Activated T-helper 1 cell treated with anti-CD3 and anti-CD28 coated beads, Interleukin-2, amount 50 U/mL, for 16 hours (primary cell): ENCODE measurements around the gene ASB8.
"Not testable (repeated sequence)": the region's sequence is repeated elsewhere in the genome, so short reads cannot be mapped to it uniquely, and the experiment has no call there.

Experiments
- DNase-seq, 2 donors: peaks; one replicate each; pipeline ENCODE4 v3.0.0-alpha.2; 2020; ENCODE audit warnings: low read depth in 1 of 2, low spot score in 1 of 2

Gene ASB8

DNA sequence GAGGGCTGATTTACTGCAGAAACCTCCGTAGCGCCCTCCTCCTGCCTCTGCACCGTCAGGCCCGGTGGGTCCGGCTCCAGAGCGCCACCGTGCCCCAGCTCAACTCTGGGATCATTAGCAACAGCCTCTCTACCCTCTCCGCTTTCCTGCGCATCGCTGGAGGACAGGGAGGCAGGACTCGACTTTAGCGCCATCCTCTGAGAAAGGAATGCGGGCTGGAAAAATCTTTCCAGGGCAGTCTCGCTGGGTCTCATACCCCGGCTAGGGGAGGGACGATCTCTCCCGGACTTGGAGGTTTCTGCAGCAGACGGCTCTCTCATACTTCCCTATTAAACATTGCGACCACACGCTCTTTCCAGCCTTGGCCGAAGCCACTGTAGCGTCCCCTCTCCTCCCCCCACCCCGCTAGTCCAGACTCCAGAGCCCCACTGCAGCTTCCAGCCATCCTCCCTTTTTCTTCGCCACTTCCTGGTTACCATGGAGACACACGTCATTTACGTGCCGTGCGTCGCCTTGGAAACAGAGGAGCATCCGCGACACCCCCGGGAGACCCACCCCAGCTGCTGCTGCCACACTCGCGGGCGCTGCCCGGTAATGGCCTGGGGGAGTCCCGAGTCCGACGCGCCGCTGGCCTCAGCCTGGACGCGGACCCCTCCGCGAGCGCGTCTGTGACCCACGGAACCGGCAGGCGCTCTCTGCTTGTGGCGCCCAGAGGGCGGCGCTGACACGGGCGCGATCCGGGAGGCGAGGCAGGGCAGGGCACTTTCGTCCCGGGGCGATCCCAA, 26.0 kb upstream of the ASB8 start, which contains the start of gene CCDC184:
CCDC184 (plus strand) TSS at position 554 of the 785 bp plus-strand sequence. CDS start 479 bp downstream, outside the sequence.
- peak; percentile 52 to 62 for DNase-seq

DNA sequence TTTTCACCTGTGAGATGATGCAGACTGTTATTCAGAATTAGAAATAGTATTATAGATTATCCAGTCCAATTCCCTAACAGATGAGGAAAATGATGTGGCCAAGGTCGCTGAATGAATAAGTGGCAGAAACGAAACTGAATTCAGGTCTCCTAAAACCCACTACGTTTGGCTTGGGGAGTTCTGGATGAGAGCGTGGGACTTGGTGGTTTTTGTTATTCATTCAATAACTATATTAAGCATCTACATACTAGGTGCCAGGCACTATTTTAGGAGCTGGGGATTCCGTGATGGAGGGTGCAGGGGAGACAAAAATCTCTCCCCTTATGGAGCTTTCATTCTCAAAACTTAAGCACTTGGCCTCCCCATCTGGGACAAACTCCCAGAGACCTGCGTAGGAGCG, 25.3 kb upstream of the ASB8 start:
- DNase-seq = no peak

DNA sequence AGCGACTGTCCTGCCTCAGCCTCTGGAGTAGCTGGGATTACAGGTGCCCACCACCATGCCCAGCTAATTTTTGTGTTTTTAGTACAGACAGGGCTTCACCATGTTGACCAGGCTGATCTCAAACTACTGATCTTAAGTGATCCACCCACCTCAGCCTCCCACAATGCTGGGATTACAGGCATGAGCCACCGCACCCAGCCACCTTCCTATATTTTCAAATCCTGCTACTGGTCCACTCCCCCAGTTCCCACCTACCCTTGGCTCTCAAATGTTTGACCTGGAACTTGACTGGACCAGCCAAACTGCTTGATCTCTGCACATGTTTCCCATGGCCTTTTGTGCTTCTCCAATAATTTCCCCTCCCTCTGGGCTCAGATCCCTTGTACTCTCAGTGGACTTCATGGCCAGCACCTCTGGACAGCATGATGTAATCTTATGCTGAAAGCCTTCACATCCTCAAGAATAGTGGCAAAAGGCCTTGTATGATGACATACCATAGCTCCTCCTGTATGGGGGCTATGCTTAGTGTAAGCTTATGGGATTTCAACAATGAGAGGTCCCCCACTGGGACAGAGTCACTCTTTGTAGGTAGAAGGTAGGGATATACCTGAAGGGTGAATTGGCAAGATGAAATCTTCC, 23.7 kb upstream of the ASB8 start:
- no peak for DNase-seq

DNA sequence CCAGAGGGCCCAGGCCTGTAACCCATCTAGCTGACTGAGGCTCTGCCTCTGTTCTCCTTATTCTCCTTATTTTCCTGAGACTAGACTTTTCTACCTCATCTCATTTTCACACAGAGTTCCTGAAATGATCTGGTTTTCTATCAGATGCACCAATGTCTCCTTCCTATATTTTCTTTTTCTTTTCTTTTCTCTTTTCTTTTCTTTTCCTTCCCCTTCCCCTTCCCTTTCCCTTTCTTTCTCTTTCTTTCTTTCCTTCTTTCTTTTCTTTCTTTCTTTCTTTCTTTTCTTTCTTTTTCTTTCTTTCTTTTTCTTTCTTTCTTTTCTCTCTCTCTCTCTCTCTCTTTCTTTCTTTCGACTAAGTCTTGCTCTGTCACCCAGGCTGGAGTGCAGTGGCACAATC, 23.1 kb upstream of the ASB8 start:
- no peak for DNase-seq

DNA sequence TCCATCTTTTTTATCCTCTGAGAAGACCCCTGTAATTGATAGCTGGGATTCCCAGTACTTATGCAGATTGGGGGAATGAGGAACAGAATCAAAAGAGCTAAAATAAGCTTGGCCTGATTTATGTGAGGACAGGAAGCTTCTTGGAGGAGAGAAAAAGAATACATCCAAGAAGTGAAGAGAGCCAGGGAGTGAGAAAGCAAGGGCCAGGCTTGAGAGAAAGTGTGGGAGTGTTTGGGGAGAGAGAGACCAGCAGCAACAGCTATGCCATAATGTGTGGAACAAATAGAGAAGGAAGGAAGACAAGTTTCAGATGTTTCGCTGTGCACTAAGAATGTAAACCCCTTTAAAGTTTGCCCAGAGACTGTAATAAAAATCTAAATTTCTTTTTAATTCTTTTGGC, 22.2 kb upstream of the ASB8 start:
- DNase-seq = no peak

DNA sequence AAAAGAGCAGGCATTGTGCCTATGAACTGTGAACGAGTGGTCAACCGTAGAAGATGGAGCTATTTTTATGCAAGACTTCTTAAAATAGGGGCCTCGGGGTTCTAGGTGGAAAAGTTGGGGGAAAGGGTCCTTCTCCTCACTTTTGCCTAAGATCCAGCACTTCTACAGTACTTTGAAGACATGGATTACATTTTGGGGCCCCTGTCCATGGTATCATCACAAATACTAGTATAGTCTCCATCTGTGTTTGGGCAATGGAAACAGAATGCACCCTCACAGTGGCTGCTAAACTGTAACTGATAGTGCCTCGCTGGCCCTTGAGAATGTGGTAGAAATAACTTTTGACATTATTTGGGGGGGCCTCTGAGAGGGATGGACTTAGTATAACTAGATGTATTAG, 20.7 kb upstream of the ASB8 start:
- no peak for DNase-seq

DNA sequence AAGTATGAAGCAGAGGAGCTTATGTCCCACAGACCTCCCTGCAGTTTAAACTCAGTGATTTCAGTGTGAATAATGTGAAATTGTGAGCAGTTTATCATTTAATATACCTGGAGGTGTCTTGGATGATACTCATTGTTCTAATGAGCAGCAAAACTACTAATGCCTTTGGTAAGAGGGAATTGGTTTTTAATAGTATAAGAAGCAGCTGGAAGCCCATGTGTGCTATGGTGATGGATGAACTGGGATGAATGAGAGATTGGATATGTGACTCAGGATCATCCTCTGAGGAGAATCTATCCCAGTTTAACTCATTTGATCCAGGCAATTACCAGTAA, 19.1 kb upstream of the ASB8 start:
- no peak for DNase-seq

DNA sequence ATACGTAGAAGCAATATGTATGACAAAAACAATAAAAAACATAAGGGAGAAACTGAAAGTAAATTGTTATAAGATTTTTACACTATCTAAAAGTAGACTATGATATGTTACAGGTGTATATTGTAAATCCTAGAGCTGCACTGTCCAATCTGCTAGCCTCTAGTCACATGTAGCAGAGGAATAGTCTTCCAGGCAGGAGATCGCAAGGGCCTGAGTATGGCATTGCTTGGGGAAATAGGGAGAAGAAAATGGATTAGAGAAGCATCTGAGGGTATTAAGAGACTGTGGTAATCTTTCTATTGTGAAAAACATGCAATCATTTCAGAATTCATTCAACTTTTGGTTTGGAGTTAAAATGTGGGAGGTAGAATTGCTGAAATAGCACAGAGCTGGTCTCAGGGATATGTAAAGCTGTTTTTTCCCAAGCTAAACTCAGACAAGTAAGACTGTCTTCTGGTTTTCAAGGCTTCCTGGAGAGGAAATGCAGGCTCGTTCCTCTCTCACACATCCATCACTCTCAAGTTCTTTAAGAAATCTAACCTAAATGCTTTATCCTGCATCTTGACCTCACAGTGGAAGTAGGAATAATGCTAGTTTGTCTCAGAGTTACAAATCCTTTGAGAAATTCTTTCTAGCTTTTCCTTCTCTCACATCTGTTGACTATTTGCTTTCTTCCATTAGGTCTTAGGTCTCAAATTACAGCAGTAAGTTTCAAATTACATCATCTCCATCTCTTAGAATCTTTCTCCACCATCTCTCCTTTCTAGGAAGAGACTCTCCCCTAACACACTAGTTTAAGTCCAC, 18.5 kb upstream of the ASB8 start:
- no peak for DNase-seq

DNA sequence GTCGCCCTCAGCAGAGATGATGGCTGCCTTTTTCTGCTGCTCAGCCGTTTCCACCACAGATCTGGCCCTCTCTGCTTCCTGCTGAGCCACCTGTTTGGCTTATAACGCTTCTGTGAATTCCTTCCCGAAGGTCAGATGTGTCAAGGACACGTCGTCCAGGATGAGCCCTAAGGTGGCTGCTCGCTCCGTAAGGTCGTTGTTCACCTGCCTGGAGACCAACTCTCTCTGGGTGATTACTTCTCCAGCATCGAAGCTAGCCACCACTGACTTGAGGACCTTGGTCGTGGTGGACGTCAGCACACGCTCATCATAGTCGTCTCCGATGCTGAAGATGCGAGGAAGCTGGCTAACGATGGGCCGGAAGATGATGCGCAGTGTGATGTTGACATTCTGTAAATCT, 11.7 kb upstream of the ASB8 start:
- no peak for DNase-seq

DNA sequence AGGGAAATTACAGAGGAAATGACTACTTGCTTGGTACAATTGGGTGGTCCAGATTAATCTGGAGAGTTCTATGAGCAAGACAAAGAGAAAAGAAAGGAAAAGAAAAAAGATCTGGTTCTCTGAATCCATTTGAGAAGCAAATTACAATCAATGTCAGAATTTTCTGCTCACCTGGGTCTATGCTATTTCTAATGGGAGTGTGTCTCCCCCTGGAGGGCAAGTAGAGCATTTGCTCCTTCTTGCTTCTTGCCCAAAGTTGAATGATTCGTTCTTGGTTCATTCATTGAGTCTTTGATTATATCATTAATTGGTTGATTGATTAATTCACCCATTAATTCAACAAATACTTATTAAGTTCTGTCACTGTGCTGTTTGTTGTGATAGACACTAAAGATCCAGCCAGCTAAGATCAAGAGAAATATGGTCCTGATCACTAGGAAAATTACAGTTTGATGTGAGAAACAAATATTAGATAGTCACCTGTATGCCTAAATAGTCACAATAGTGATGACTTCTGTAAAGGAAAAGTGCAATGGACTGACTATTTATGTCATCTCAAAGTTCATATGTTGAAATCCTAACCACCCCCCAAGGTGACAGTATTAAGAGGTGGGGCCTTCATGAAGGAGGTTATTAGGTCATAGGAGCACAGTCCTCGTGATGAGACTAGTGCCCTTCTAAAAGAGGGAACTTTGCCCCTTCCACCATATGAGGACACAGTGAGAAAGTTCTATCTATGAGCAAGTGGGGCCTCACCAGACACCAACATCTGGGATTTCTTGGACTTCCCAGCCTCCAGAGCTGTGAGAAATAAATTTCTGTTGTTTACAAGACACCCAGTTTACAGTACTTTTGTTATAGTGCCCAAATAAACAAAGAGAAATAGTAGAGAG, 8.0 kb upstream of the ASB8 start:
- DNase-seq = no peak

DNA sequence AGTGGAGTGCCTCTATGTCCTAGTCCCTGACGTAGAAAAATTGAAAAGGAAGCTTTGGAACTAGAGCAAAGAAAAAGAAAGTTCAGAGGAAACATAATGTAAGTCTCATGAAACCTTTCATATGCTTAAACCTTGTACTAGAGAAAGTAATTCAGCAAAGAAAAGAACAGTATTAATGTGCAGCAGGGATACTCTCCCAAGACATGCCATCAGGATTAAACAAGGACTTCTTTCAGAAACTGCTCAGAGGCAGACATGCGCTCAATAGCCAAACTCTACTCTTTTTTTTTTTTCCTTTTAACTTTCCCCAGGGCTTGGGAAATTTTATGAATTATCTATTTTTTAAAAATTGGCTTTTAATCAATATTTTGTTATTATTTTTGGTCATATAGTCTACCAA, 7.1 kb upstream of the ASB8 start:
- no peak for DNase-seq

DNA sequence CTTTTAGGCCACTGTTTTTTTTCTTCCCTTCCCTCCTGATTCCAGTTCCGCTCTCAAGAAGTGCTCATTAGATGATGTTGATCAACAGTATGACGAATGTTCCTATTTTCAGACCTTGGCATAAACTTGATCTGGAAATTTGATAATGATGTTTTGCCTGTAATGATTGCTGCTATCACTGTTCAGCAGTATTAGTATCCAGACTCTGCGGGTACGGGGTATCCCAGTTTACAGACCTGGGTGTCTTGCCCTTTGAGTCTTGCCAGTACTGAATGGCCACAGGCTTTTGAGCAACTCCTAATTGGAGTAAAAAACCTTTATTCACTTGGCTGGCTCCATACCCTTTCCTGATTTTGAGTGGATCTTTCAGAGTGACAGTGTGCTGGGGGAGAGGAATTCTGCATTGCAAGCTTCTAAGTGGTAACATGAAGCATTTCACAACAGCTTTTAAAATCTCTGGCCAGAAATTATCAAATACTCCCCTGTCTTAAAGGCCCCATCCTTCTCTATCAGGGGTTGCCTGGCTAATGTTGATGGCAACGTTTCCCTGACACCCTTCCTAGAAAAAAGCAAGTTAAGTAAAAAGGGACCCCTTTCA, 5.9 kb upstream of the ASB8 start:
- no peak for DNase-seq

DNA sequence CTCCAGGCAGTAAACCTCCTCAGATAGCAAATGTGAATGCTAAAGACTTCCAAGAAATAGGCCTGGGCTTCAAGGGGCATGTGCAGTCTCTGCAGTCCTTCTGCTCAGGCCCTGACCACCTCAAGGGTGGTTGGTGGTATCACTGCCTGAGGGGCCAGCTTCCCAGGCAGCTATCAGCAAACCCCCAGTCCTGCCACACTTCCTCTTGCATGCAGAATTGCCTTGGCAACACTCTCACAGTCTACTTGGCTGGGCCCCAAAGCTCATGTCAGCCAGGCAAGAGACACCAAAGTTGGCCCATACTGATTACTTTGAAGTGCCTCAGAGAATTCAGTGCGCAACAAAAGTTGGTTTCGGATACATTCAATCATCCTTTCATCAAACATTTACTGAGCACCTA, 3.5 kb upstream of the ASB8 start:
- DNase-seq = no peak

DNA sequence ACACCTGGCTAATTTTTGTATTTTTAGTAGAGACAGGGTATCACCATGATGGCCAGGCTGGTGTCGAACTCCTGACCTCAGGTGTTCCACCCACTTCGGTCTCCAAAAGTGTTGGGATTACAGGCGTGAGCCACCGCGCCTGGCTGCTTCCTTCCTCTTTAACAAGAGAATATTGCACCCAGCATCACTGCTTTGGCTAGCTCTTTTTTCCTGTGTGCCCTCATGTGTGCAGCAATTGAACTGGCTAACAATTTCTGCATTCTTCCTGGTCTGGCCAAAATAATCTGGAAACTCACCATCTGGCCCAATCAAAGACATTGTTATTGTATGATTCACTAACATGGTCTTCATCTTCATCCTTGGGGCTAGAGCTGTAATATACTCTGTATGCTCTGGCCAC, 2.7 kb upstream of the ASB8 start:
- DNase-seq = no peak

DNA sequence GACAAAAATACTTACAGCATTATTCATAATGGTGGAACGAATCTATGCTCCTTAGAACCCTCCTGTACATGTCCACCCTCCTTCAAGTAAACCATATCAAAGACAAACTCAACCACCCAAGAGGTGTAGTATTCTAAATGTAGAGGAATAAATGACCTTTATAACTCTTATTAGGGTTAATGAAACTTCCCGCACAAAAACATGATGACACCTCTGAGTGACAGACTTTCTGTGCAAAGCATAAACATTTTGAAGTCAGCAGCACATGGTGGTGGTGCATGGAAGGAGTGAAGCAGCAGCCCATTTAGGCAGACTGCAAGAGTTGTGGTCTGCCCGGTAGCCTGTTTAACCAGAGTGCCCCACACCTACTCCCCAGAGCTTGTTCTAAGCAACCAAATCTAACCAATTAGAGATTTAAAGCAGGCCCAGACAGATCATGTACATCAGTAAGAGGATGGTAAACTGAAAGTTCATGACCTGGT, 615 bp upstream of the ASB8 start:
- no peak for DNase-seq

DNA sequence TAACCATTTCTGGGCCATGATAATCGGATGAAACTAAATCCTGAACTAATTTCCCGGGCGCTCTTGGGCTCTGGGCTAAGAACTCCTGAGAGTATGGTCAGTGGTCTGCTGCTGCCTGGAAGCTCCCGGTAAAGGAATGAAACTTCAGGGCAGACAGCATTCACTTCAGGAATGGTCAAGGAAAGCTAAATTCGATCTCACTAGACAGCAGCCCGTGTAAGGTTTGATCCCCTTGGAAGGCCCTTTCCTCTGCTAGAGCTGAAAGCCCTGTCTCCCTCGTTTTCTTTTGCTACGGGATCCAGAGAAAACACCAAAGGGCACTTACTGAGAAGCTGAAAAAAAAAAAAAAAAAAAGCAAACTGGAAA, 680 bp downstream of the ASB8 start:
- no peak for DNase-seq

DNA sequence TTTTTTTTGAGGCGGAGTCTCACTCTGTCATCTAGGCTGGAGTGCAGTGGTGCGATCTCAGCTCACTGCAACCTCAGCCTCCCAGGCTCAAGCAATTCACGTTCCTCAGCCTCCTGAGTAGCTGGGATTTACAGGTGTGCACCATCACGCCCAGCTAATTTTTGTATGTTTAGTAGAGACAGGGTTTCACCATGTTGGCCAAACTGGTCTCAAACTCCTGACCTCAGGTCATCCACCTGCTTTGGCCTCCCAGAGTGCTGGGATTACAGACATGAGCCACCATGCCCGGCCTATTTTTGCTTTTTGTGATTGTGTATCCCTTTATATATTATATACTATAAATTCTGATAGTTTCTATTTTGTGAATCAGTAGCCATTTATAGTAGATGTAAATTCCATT, 1.5 kb downstream of the ASB8 start:
- DNase-seq = not testable (repeated sequence)

DNA sequence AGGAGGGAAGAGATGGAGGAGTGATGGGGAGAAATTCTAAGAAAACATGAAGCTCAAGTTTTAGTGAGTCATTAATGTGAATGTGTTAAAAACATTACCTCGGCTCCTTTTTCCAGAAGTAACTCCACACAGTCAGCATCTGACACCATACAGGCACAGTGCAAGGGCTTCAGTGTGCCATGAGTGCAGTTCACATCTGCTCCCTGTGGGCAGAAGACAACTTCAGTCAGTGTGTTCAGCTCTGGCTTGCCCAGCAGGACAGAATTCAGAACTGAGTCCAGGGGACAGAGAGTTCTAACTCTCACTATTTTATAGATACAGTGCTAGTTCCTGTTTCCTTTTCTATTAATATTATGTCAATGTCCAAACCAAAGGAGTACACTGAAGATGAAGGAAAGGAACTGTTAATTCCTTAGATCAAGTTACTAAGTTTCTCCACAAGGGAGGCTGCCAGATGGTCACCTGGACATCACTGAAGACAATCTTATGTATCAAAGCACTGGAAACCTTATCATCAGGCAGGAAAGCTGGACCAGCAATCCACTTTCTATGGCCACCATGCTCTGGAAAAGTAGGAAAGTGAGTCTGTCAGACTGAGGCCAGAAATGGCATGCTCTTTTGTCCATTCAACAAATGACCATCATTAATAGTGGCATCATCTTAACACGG, 6.1 kb downstream of the ASB8 start:
- no peak for DNase-seq

DNA sequence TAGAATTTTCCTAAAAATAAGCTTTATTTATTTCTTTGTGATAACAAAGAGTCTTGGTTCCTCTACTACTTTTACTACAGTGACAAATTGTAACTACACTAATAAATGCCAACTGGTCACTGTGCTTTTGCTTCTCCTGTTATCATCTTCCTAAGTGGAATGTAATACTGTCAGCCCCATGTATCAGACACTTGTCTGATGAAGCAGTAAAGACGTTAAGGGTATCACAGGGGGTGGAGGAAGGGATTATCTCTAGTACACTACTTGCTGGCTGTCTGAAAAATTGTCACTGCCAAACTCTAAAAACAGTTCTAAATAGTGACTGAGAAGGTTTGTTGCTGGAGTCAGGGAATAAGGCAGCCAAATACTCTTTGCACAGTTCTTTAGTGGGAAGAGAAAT, 11.3 kb downstream of the ASB8 start:
- no peak for DNase-seq

DNA sequence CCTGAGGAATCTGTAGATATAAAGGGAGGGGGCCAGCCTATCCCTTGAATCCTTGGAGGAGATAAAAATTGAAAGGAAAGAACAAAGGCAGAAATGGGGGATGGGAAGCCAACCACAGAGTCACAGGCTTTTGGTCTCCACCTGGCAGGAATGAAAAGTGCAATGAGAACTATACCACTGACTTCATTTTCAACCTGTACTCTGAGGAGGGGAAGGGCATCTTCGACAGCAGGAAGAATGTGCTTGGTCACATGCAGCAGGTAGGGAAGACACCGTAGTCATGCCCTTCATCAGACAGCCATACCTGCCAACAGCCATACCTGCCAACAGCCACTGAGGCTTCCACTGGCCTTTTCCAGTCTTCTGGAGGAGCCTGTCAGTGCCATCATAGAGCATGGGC, 13.4 kb downstream of the ASB8 start:
- no peak for DNase-seq
